Thyroid gland (tissue), 4 donors: ENCODE measurements around the gene ARHGAP15.

Experiments used
- POLR2A ChIP-seq, 2 donors: fragments of 450-650 bp; IDR thresholded peaks; one replicate each; pipeline ENCODE4 v1.6.1; 2017; ENCODE audit warnings: antibody characterized with exemption in 2 of 2, mild to moderate bottlenecking in 2 of 2, moderate library complexity in 1 of 2
- TF ChIP-seq, protein P1 (sequence below), 6 experiments: fragments of 200-600 bp in 3 of 6; fragments of 450-650 bp in 3 of 6; sonication (generic) in 3 of 6; IDR thresholded peaks; one replicate each; pipeline ENCODE4 v1.5.1; 2016 to 2019; ENCODE audit warnings: antibody characterized with exemption in 6 of 6, mild to moderate bottlenecking in 2 of 6, inconsistent platforms in 1 of 6, moderate library complexity in 1 of 6

DNA sequence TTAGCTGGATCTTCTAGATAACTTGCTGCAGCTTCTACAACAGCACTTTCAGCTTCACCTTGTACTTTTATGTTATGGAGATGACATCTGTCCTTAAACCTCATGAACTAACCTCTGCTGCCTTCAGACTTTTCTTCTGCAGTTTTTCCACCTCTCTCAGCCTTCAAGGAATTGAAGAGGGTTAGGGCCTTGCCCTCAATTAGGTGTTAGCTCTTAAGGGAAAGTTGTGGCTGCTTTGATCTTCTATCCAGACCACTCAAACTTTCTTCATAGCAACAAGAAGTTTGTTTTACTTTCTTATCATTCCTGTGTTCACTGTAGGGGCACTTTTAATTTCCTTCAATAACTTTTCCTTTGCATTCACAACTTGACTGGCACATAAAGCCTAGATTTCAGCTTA, 52.3 kb downstream of the ARHGAP15 start:
- TF ChIP-seq, protein P1, sequence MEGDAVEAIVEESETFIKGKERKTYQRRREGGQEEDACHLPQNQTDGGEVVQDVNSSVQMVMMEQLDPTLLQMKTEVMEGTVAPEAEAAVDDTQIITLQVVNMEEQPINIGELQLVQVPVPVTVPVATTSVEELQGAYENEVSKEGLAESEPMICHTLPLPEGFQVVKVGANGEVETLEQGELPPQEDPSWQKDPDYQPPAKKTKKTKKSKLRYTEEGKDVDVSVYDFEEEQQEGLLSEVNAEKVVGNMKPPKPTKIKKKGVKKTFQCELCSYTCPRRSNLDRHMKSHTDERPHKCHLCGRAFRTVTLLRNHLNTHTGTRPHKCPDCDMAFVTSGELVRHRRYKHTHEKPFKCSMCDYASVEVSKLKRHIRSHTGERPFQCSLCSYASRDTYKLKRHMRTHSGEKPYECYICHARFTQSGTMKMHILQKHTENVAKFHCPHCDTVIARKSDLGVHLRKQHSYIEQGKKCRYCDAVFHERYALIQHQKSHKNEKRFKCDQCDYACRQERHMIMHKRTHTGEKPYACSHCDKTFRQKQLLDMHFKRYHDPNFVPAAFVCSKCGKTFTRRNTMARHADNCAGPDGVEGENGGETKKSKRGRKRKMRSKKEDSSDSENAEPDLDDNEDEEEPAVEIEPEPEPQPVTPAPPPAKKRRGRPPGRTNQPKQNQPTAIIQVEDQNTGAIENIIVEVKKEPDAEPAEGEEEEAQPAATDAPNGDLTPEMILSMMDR (IDR thresholded peaks at IDR 0.05): no peak
- TF ChIP-seq POLR2A (IDR thresholded peaks at IDR 0.05): no peak
